Umbilical cord (tissue), 2 donors: ENCODE data around the gene P2RY8. TPM values are rescaled to one million over a fixed set of nuclear protein-coding genes. Genes with fewer than 3 reads are reported as not detected.
"Not testable (repeated sequence)": the region's sequence is repeated elsewhere in the genome, so short reads cannot be mapped to it uniquely, and the experiment has no call there.

ENCODE experiments used
- DNase-seq: peaks from one replicate; pipeline ENCODE4 v3.0.0-alpha.2; 2015; ENCODE audit warnings: low spot score
- total RNA-seq: library from RNA; depleted of rRNA; stranded (reverse); fragments of >200 nt; gene quantifications from one replicate; pipeline ENCODE4 v1.2.3, GENCODE V29; 2014; ENCODE audit warnings: low replicate concordance; ENCODE audit not compliant: insufficient read depth

P2RY8 gene
- total RNA-seq, 1 donor from 2014 or later = 1.2 TPM

GRCh38 chrX:1465286-1466231 lies 71.4 kb downstream of the P2RY8 start:
- DNase-seq = no peak

DNA sequence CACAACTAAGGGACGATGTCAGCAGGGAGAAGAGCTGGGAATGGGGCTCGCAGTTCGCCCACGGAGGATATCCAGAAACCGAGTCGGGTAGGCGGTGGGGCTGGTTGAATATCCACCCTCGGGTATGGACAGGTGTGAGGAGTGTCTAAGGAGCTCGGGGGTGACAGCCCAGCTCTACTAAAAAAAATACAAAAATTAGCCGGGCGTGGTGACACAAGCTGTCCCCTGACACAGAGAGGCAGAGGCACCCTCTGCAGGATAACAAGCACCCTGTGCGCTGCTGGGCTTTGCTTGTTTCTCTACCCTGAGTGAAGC lies 72.1 kb downstream of the P2RY8 start:
- DNase-seq = no peak

DNA sequence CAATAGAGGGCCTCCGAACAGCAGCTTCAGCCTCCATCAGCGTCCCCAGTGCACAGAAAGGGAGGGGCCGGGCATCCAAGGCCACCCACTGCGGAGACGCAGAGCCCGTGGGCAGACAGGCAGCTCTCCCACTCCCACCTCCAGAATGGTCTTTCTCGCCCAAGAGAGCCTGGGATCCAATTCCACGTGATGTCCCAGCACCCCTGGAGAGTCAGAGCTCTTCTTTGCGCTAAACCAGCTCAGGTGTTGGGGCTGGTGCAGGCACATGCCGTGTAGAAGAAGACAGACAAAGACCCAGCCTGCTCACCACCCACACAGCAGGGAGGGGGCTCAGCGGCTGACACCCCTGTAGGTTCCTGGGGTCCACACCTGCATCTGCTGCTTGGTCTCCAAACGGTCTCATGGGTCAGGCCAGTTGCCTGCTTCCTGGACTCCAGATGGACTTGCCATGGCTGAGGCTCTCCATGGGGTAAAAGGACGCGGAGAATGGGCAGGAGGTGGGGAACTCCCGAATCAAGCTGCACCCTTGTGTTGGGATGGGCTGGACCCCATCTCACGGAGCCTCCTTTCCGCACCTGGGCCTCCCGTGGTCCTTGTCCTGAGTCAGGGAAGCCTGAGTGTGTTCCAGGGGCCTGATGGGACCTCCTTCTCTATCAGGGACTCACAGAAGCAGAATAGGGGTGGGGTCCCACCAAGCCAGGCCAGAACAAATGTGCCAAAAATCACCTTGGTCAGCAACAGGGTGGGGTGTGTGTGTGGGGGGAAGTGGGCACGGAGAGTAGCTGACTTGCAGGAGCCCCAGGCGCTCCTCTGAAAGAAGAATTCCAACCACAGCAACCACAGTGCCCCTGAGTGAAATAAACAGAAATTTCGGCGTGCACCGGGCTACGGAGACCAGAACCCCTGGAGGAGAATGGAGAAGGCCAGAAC lies 72.7 kb downstream of the P2RY8 start:
- no peak for DNase-seq

- no peak for DNase-seq
Observed at GRCh38 chrX:1463581-1463980, 73.4 kb downstream of the P2RY8 start.

DNA sequence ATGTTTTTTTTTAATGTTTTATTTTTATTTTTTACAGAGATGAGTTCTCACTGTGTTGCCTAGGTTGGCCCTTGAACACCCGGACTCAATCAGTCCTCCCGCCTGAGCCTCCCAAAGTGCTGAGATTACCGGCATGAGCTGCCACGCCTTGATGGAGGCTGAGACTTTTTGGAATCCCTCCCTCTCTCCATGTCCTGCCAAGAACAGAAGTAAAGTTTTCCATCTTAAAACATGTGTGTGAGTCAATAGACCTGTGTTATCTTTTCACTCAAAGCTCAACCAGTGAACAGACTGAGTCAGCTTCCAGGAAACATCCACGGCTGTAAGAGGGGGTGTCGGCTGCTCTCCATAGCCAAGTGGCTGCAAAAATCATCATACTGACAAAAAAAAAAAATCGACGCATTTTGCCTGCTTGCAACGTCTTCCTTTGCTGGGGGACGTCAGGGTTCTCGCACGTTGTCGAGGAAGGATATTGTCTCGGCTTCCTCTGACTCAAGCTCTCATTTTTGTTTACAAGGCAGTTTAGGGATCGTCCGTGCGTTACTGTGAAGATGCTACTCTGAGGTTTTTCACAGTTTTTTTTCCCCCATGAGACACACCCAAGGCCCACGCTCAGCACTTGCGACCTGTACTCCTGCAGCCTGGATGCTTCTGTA lies 74.3 kb downstream of the P2RY8 start:
- peak; percentile 54 for DNase-seq

DNA sequence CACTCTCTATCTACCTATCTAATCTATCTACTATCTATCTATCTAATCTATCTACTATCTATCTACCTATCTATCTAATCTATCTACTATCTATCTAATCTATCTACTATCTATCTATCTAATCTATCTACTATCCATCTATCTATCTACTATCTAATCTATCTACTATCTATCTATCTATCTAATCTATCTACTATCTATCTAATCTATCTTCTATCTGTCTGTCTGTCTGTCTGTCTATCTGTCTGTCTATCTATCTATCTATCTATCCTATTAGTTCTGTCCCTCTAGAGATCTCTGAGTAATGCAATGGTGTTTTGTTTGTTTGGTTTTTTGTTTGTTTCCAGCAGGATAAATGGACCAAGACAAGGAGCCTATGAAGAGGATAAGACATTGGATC lies 74.9 kb downstream of the P2RY8 start:
- no peak for DNase-seq

DNA sequence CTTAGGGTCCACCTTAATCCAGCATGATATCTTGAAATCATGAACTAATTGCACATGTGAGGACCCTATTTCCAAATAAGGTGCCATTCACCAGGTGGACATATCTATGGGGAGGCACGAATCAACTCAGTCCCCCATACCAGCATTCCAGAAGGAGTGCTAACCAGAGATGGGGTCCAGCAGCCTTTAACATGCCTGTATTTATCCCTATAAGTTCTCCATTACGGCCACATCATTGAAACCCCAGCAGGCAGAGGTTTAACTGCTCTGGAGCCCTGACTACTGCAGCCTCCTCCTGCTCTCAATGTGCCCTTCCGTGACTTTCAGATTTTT lies 81.1 kb downstream of the P2RY8 start:
- no peak for DNase-seq

DNA sequence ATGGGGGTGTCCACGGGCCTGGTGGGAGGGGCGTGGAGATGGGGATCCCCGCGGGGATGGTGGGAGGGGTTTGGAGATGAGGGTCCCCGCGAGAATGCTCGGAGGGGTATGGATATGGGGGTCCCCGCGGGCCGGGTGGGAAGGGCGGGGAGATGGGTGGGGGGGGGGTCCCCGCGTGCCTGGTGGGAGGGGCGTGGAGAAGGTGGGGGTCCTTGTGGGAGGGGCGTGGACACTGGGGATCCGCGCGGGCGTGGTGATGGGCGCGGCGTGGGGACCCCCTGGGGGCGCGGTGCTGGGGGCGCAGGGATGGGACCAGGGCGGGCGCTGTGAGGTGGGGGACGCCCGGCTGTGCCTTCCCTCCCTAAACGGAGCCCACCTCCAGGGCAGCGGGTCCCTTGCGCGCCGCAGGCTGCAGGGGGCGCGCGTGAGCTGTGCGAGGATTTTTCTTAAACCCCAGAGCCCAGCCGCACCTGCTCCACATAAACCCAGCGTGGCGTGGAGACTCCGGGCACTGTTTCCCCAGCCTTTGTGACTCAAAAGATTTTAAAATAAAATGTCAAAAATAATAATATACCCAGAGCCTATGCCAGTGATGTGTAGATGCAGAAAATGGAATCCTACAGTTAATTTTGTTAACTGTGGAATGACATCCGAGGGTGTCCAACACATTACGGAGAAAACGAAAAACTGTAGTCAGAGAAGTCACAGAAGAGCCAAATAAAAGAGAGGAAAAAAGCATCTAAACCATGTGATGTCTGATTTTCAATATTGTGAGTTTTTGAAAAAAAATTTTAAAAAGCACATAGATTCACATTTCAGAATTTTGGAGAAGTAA lies 82.8 kb downstream of the P2RY8 start:
- DNase-seq = peak; percentile 79

DNA sequence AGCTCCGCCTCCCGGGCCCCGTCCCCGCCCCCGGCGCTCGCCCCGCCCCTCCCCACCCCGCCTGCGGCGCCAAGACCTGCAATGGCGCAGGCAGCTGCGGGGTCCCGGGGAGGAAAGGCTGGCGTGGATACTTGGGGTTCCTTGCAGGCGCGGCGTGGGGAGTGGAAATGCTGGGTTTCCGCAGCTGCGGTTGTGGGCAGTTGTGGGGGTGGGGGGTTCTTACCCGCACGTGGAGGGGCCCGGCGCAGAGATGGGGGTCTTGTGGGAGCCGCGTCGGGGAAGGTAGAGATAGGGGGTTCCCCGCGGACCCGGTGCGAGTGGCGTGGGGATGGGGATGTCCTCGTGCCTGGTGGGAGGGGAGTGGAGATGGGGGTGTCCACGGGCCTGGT lies 83.6 kb downstream of the P2RY8 start:
- DNase-seq = no peak

DNA sequence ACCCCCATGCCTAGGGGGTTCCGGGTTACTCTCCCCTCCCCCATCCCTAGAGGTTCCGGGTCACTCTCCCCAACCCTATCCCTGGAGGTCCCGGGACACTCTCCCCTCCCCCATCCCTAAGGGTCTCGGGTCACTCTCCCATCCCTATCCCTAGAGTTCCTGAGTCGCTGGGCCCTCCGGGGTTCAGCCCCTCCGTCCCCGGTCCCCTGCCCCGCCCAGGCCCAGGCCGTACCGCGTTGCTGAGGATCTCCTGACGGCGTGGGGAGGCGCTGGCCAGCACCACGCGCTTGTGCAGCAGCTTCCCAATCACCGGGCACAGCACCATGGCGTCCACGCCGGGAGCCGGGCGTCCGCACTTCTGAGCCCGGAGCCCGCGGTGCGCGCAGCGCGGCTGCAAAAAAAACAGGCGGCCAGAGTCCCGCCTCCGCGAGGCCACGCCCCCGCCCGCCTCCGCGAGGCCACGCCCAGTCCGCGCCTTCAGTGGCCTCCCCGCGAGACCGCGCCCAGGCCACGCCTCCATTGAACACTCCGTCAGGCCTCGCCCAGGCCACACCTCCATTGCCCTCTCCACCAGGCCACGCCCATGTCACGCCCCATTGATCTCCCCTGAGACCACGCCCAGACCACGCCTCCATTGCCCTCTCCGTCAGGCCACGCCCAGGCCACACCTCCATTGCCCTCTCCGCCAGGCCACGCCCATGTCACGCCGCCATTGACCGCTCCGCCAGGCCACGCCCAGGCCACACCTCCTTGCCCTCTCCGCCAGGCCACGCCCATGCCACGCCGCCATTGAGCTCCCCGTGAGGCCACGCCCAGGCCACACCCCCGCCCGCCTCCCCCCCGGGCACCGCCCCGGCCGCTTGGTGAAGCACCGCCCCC lies 84.2 kb downstream of the P2RY8 start, which contains the start of gene ASMTL:
Gene ASMTL, minus strand, starts transcription at position 394 of the 879 bp plus-strand sequence. Its CDS starts 69 bp downstream, at position 325.
- DNase-seq = peak; percentile 100

DNA sequence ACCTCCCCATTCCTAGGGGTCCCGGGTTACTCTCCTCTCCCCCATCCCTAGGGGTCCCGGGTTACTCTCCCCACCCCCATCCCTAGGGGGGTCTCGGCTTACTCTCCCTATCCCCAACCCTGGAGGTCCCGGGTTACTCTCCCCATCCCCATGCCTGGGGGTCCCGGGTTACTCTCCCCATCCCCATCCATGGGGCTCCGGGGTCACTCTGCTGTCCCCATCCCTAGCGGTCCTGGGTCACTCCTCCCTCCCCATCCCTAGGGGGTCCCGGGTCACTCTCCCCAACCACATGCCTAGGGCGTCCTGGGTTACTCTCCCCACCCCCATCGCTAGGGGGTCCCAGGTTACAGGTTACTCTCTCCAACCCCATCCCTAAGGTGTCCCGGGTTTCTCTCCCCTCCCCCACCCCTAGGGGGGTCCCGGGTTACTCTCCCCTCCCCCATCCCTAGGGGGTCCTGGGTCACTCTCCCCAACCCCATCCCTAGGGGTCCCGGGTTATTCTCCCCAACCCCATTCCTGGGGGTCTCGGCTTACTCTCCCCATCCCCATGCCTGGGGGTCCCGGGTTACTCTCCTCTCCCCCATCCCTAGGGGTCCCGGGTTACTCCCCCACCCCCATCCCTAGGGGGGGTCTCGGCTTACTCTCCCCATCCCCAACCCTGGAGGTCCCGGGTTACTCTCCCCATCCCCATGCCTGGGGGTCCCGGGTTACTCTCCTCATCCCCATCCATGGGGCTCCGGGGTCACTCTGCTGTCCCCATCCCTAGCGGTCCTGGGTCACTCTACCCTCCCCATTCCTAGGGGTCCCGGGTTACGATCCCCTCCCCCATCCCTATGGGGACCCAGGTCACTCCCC lies 85.1 kb downstream of the P2RY8 start:
- DNase-seq = no peak

DNA sequence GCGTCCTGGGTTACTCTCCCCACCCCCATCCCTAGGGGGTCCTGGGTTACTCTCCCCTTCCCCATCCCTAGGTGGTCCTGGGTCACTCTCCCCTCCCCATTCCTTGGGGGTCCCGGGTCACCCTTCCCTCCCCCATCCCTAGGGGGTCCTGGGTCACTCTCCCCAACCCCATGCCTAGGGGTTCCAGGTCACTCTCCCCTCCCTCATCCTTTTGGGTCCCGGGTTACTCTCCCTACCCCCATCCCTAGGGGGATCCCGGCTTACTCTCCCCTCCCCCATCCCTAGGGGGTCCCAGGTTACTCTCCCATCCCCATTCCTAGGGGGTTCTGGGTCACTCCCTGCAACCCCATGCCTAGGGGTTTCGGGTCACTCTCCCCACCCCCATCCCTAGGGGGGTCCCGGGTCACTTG lies 85.7 kb downstream of the P2RY8 start:
- no peak for DNase-seq

GRCh38 chrX:1450361-1451161 lies 86.4 kb downstream of the P2RY8 start:
- no peak for DNase-seq

DNA sequence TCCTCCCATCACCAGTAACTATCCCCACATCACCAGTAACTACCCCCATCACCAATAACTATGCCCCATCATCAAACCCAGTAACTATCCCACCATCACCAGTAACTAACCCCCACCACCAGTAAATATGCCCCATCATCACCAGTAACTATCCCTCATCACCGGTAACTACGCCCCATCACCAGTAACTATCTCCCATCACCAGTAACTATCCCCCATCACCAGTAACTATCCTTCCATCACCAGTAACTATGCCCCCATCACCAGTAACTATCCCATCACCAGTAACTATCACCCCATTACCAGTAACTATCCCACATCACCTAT lies 87.2 kb downstream of the P2RY8 start:
- DNase-seq = no peak

GRCh38 chrX:1449036-1449822 lies 87.8 kb downstream of the P2RY8 start:
- no peak for DNase-seq

- DNase-seq = not testable (repeated sequence)
Observed at GRCh38 chrX:1448573-1449001, 88.4 kb downstream of the P2RY8 start.

GRCh38 chrX:1447969-1448572 lies 88.9 kb downstream of the P2RY8 start:
- not testable (repeated sequence) for DNase-seq
